MCF 10A (cell line): ENCODE results near the gene NR2F2. TPM values are rescaled to one million over a fixed set of nuclear protein-coding genes. Genes with fewer than 3 reads are reported as not detected.

ENCODE experiments used
- BruUV-seq: library from RNA; stranded (reverse); fragments of 400-500 nt; replicated peaks from 2 replicates; lab custom pipeline; 2021; lab: Mats Ljungman, UMichigan
- CTCF ChIA-PET: fragments of 300-600 bp; sonication (Branson Sonifier 250); formaldehyde crosslinking; extraction: SDS; loops from one replicate; lab custom pipeline; 2021; ENCODE audit warnings: antibody characterized with exemption, inconsistent platforms; lab: Yijun Ruan, JAX
- POLR2A ChIA-PET: fragments of 300-600, 350-650 bp; sonication (Branson Sonifier 250); formaldehyde crosslinking; extraction: SDS; loops from one replicate; lab custom pipeline; 2020; ENCODE audit warnings: antibody characterized with exemption, inconsistent platforms; lab: Yijun Ruan, JAX
- DNase-seq: peaks from one replicate; pipeline ENCODE4 v3.0.0-alpha.2; 2018; ENCODE audit not compliant: unreplicated experiment
- H3K27ac Mint-ChIP-seq: one replicate; pipeline ENCODE4 v1.8.0; 2022; ENCODE audit warnings: mild to moderate bottlenecking, low read depth, mixed read lengths; ENCODE audit not compliant: unreplicated experiment
- H3K27me3 Mint-ChIP-seq: one replicate; pipeline ENCODE4 v1.8.0; 2022; ENCODE audit warnings: mixed read lengths; ENCODE audit not compliant: insufficient read depth, unreplicated experiment
- H3K36me3 Mint-ChIP-seq: one replicate; pipeline ENCODE4 v1.8.0; 2022; ENCODE audit warnings: mild to moderate bottlenecking, moderate library complexity, mixed read lengths; ENCODE audit not compliant: insufficient read depth, unreplicated experiment
- H3K4me1 Mint-ChIP-seq: one replicate; pipeline ENCODE4 v1.8.0; 2022; ENCODE audit warnings: mixed read lengths; ENCODE audit not compliant: insufficient read depth, unreplicated experiment
- H3K4me3 Mint-ChIP-seq: one replicate; pipeline ENCODE4 v1.8.0; 2022; ENCODE audit warnings: mild to moderate bottlenecking, moderate library complexity, mixed read lengths; ENCODE audit not compliant: unreplicated experiment
- H3K9me3 Mint-ChIP-seq: one replicate; pipeline ENCODE4 v1.8.0; 2022; ENCODE audit warnings: mixed read lengths; ENCODE audit not compliant: unreplicated experiment
- CTCF ChIP-seq: fragments of 200-600 bp; IDR thresholded peaks from one replicate; pipeline ENCODE4 v1.8.0; 2022; ENCODE audit warnings: antibody characterized with exemption, mild to moderate bottlenecking; ENCODE audit not compliant: unreplicated experiment
- intact Hi-C: fragments of 100-400 bp; cut with micrococcal nuclease; formaldehyde crosslinking; loops from 2 replicates; pipeline ENCODE4 v1.14.1; 2022
- total RNA-seq: library from RNA; stranded (reverse); gene quantifications from 2 replicates; pipeline ENCODE4 v1.2.3, GENCODE V29; 2022

NR2F2 gene
- total RNA-seq, 1 experiment from 2014 or later: 10.9 TPM

DNA sequence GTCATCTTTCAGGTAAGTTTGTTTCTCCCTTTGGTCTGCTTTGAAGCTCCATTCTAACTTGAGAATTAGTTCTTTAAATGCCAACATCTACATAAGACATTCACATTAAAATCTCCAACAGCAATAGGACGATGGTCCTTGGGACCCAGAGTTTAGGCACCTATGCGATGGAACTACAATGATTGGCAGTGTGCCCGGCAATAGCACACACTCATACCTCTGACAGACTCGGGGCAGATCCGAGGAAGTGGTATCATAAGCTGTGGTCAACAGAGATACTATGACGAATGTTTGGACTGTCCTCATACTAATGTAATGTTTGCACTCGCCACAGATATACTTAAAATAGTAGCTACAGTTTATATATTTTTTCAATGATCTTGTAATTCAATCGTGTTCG is 34.2 kb upstream of the NR2F2 start:
- H3K27ac Mint-ChIP-seq: no peak overlapping the region
- ChIA-PET CTCF (interaction anchor here (0.6 to 1.5 kb wide), 3 partner anchors 11 to 1768 kb away, joined by 3 to 6 read pairs (median 4); no protein-coding TSS in a partner anchor), POLR2A (interaction anchor here (0.6 to 1.2 kb wide), 2 partner anchors 15 to 968 kb away, joined by 3 to 4 read pairs; no protein-coding TSS in a partner anchor)
- no peaks in the 10 kb centered on the region for H3K36me3 Mint-ChIP-seq
- intact Hi-C loops: no loop called here
- H3K4me1 Mint-ChIP-seq: peaks cover 8% of the 10 kb centered on the region
- BruUV-seq: no TSS peak
- TF ChIP-seq CTCF: no peak
- H3K4me3 Mint-ChIP-seq: no peak overlapping the region
- peaks cover 14% of the 10 kb centered on the region for H3K9me3 Mint-ChIP-seq
- H3K27me3 Mint-ChIP-seq: no peaks in the 10 kb centered on the region
- DNase-seq: peak; percentile 67

DNA sequence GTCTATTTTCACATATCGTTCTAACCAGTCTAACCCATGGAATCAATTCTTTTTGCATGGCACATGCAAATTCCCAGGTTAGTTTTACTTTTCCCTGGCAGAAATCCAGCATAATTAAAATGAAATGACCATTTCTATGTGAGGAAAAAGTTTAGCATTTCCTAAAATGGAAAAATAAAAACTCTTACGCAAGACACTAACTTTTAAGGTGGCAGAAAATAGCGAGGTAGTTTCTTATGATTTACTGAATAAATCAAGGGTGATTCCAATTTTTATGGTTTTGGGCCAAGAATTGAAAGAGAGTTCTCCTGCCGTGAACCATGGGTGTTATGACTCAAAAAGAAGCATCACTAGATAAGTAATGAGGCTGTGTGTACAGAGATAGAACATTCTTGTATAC is 32.7 kb upstream of the NR2F2 start:
- no peaks in the 10 kb centered on the region for H3K27me3 Mint-ChIP-seq
- H3K36me3 Mint-ChIP-seq: no peaks in the 10 kb centered on the region
- ChIA-PET POLR2A (no interaction called here), CTCF (no interaction called here)
- DNase-seq: no peak
- intact Hi-C loops: no loop called here
- H3K27ac Mint-ChIP-seq: no peak overlapping the region
- no peak overlapping the region for H3K4me3 Mint-ChIP-seq
- no TSS peak for BruUV-seq
- H3K9me3 Mint-ChIP-seq: peaks cover 14% of the 10 kb centered on the region
- no peak for TF ChIP-seq CTCF
- H3K4me1 Mint-ChIP-seq: peaks cover 8% of the 10 kb centered on the region

DNA sequence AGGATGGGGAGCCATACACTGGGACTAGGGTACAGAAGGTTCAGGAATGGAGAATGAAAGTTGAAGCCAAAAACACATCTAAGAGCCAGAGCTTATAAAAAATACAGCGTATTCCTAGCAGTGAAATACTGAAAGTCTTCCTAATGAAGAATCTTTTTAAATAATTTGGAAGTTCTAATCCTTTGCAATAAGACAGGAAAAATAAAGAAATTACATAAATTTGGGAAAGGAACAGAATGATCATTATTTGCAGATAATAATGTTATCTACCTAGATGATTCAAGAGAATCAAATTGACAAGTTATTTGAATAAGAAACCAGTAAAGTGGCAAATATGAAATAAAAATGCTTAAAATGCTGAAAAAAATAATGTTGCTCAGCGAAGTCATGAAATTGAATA is 32.3 kb upstream of the NR2F2 start:
- H3K4me3 Mint-ChIP-seq: no peak overlapping the region
- TF ChIP-seq CTCF: no peak
- intact Hi-C loops: no loop called here
- peaks cover 14% of the 10 kb centered on the region for H3K9me3 Mint-ChIP-seq
- CTCF ChIA-PET: interaction anchor here (0.6 kb wide), 1 partner anchor 91 kb away, joined by 3 read pairs; no protein-coding TSS in a partner anchor
- POLR2A ChIA-PET: interaction anchor here (0.6 kb wide), 1 partner anchor 38 kb away, joined by 3 read pairs; no protein-coding TSS in a partner anchor
- BruUV-seq: no TSS peak
- no peaks in the 10 kb centered on the region for H3K36me3 Mint-ChIP-seq
- peaks cover 8% of the 10 kb centered on the region for H3K4me1 Mint-ChIP-seq
- DNase-seq: no peak
- no peaks in the 10 kb centered on the region for H3K27me3 Mint-ChIP-seq
- H3K27ac Mint-ChIP-seq: no peak overlapping the region

DNA sequence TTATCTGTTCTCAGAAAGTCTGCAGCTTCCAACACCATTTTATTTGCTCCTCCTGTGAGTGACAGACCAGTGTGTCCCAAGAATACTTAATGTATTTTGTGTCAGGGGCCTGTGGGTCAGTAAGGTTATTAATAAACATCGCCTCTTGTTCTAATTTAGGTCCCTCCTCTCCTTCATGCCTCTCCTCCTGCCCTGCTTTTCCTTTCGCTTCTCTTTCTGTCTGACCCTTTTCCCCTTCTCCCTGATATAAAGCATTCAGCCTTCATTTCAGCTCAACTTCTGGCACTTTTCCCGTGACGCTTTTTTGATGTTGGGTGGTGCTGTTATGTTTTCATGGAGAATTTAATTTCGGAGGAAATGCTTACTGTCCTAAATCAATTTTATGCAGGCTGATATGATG is 29.7 kb upstream of the NR2F2 start:
- intact Hi-C loops: no loop called here
- no peaks in the 10 kb centered on the region for H3K36me3 Mint-ChIP-seq
- H3K4me1 Mint-ChIP-seq: peaks cover 8% of the 10 kb centered on the region
- ChIA-PET CTCF (no interaction called here), POLR2A (no interaction called here)
- BruUV-seq: no TSS peak
- no peak for DNase-seq
- no peaks in the 10 kb centered on the region for H3K27me3 Mint-ChIP-seq
- H3K4me3 Mint-ChIP-seq: no peak overlapping the region
- no peak for TF ChIP-seq CTCF
- no peak overlapping the region for H3K27ac Mint-ChIP-seq
- H3K9me3 Mint-ChIP-seq: peaks cover 14% of the 10 kb centered on the region
